OCI-LY7 (cell line): ENCODE data around the gene EIF3A. TPM values are rescaled to one million over a fixed set of nuclear protein-coding genes. Genes with fewer than 3 reads are reported as not detected.

Experiments
- BruUV-seq: library from RNA; stranded (reverse); fragments of 400-500 nt; replicated peaks from 2 replicates; lab custom pipeline; 2021; lab: Mats Ljungman, UMichigan
- CTCF ChIA-PET: fragments of 300-600 bp; sonication (Branson Sonifier 250); formaldehyde crosslinking; loops from one replicate; lab custom pipeline; 2022; ENCODE audit warnings: antibody characterized with exemption; ENCODE audit not compliant: unreplicated experiment; lab: Charles Lee
- POLR2A ChIA-PET: fragments of 300-600 bp; sonication (Branson Sonifier 250); formaldehyde crosslinking; loops from one replicate; lab custom pipeline; 2022; ENCODE audit warnings: antibody characterized with exemption; lab: Charles Lee
- DNase-seq: peaks from one replicate; pipeline ENCODE4 v3.0.0-alpha.2; 2015; ENCODE audit warnings: low spot score
- H2AFZ ChIP-seq: fragments of 200-600 bp; sonication (generic), shearing (Covaris generic); 2 replicates; pipeline ENCODE4 v1.6.1; 2014; ENCODE audit warnings: mild to moderate bottlenecking, antibody characterized with exemption, low read length, moderate library complexity
- H3K27ac ChIP-seq: fragments of 200-600 bp; sonication (generic); 2 replicates; pipeline ENCODE4 v1.5.1; 2014; ENCODE audit warnings: mixed run types, low read depth, mild to moderate bottlenecking, moderate library complexity, low read length, inconsistent platforms; ENCODE audit not compliant: poor library complexity, severe bottlenecking
- H3K36me3 ChIP-seq: fragments of 200-600 bp; sonication (generic); 2 replicates; pipeline ENCODE4 v1.6.1; 2014; ENCODE audit warnings: mild to moderate bottlenecking, antibody characterized with exemption, low read length, moderate library complexity, mixed read lengths; ENCODE audit not compliant: insufficient read depth
- H3K4me1 ChIP-seq: fragments of 200-600 bp; sonication (generic); 2 replicates; pipeline ENCODE4 v1.5.1; 2014; ENCODE audit warnings: mild to moderate bottlenecking, low read length; ENCODE audit not compliant: insufficient read depth, poor library complexity, severe bottlenecking
- H3K4me2 ChIP-seq: fragments of 200-600 bp; sonication (generic); 2 replicates; pipeline ENCODE4 v1.6.1; 2014; ENCODE audit warnings: mild to moderate bottlenecking, low read length
- H3K4me3 ChIP-seq: fragments of 200-600 bp; sonication (generic); 2 replicates; pipeline ENCODE4 v1.5.1; 2014; ENCODE audit warnings: mild to moderate bottlenecking, low read depth, low read length; ENCODE audit not compliant: poor library complexity, severe bottlenecking
- H3K79me2 ChIP-seq: fragments of 200-600 bp; sonication (generic); 2 replicates; pipeline ENCODE4 v1.6.1; 2016; ENCODE audit warnings: low read depth, mild to moderate bottlenecking, low read length, moderate library complexity, mixed read lengths; ENCODE audit not compliant: insufficient read depth
- H3K9me2 ChIP-seq: fragments of 200-600 bp; sonication (generic); 2 replicates; pipeline ENCODE4 v1.6.1; 2016; ENCODE audit warnings: mild to moderate bottlenecking, low read length, mixed read lengths; ENCODE audit not compliant: insufficient read depth
- H3K9me3 ChIP-seq: fragments of 200-600 bp; sonication (generic); 2 replicates; pipeline ENCODE4 v1.6.1; 2014; ENCODE audit warnings: mild to moderate bottlenecking, mixed run types, low read length, mixed read lengths
- H4K20me1 ChIP-seq: fragments of 200-600 bp; sonication (generic); 2 replicates; pipeline ENCODE4 v1.6.1; 2014; ENCODE audit warnings: mild to moderate bottlenecking, antibody characterized with exemption, low read length, moderate library complexity, mixed read lengths; ENCODE audit not compliant: insufficient read depth
- CTCF ChIP-seq: fragments of 200-600 bp; sonication (generic); conservative IDR thresholded peaks from 2 replicates; pipeline ENCODE4 v1.5.1; 2014; ENCODE audit warnings: mild to moderate bottlenecking, antibody characterized with exemption, low read length, moderate library complexity, mixed read lengths
- EZH2phosphoT487 ChIP-seq: fragments of 200-600 bp; sonication (generic); IDR thresholded peaks from 2 replicates; pipeline ENCODE4 v1.6.1; 2018; ENCODE audit warnings: low read depth, borderline replicate concordance, mild to moderate bottlenecking, mixed run types, antibody characterized with exemption, low read length, moderate library complexity, mixed read lengths
- intact Hi-C: fragments of 100-400 bp; cut with micrococcal nuclease; formaldehyde crosslinking; loops from one replicate; pipeline ENCODE4 v1.10.0; 2022; ENCODE audit not compliant: unreplicated experiment
- total RNA-seq, 2 experiments: library from RNA; depleted of rRNA in 1 of 2; stranded (reverse); fragments of >200 nt in 1 of 2; shearing (Covaris generic) in 1 of 2; gene quantifications; 2 replicates each; pipeline ENCODE4 v1.2.3, GENCODE V29; 2014 to 2022

EIF3A gene
- total RNA-seq, 2 experiments from 2014 or later, result 83.0 to 171 TPM

- DNase-seq, result no peak
- POLR2A ChIA-PET, result interaction anchor here (0.7 kb wide), 1 partner anchor 273 kb away, joined by 3 read pairs; no protein-coding TSS in a partner anchor
- TF ChIP-seq EZH2phosphoT487, result no peak
- TF ChIP-seq CTCF, result no peak
- intact Hi-C loops, result no loop called here
- no peaks in the 10 kb centered on the region for H3K9me3 ChIP-seq
- no peak overlapping the region for H3K4me3 ChIP-seq
- no peak overlapping the region for H2AFZ ChIP-seq
- BruUV-seq, result no TSS peak
- H3K9me2 ChIP-seq, result no peaks in the 10 kb centered on the region
- CTCF ChIA-PET, result no interaction called here
- no peaks in the 10 kb centered on the region for H4K20me1 ChIP-seq
- H3K4me1 ChIP-seq, result no peaks in the 10 kb centered on the region
- no peaks in the 10 kb centered on the region for H3K79me2 ChIP-seq
- H3K36me3 ChIP-seq, result no peaks in the 10 kb centered on the region
- H3K4me2 ChIP-seq, result no peak overlapping the region
- no peak overlapping the region for H3K27ac ChIP-seq
These were observed 75.1 kb downstream of the EIF3A start for GRCh38 chr10:119005362-119006043.

GRCh38 chr10:119003572-119004289, 76.9 kb downstream of the EIF3A start:
- ChIA-PET CTCF (no interaction called here), POLR2A (interaction anchor here (0.6 kb wide), 1 partner anchor 13 kb away, joined by 3 read pairs; no protein-coding TSS in a partner anchor)
- H4K20me1 ChIP-seq, result no peaks in the 10 kb centered on the region
- DNase-seq, result no peak
- H2AFZ ChIP-seq, result no peak overlapping the region
- intact Hi-C loops, result no loop called here
- H3K9me3 ChIP-seq, result no peaks in the 10 kb centered on the region
- H3K79me2 ChIP-seq, result no peaks in the 10 kb centered on the region
- TF ChIP-seq EZH2phosphoT487 (no peak), CTCF (no peak)
- no peak overlapping the region for H3K4me2 ChIP-seq
- no peaks in the 10 kb centered on the region for H3K36me3 ChIP-seq
- no TSS peak for BruUV-seq
- H3K9me2 ChIP-seq, result no peaks in the 10 kb centered on the region
- no peaks in the 10 kb centered on the region for H3K4me1 ChIP-seq
- no peak overlapping the region for H3K27ac ChIP-seq
- no peak overlapping the region for H3K4me3 ChIP-seq
